HepG2 (cell line): ENCODE data around the gene DOCK3.

Experiments used
- BCLAF1 ChIP-seq: fragments of 450-650 bp; IDR thresholded peaks from 2 replicates; pipeline ENCODE4 v1.6.1; 2017; ENCODE audit warnings: mild to moderate bottlenecking
- BRCA1 ChIP-seq: sonication (generic); formaldehyde crosslinking; IDR thresholded peaks from 2 replicates; pipeline ENCODE4 v1.4.0; 2020; ENCODE audit warnings: missing genetic modification reagents
- CHCHD3 ChIP-seq: sonication (generic); formaldehyde crosslinking; IDR thresholded peaks from 2 replicates; pipeline ENCODE4 v1.8.0; 2022; ENCODE audit warnings: mild to moderate bottlenecking, missing genetic modification reagents, moderate library complexity
- CTCF ChIP-seq: sonication (generic); formaldehyde crosslinking; IDR thresholded peaks from 2 replicates; pipeline ENCODE4 v1.5.0; 2020; ENCODE audit warnings: mild to moderate bottlenecking, missing genetic modification reagents, moderate library complexity
- DNMT3B ChIP-seq: conservative IDR thresholded peaks from 2 replicates; pipeline ENCODE4 v1.6.1; 2016; ENCODE audit warnings: missing biosample characterization, control low read depth
- EZH2 ChIP-seq: conservative IDR thresholded peaks from 2 replicates; pipeline ENCODE4 v1.6.1; 2012; ENCODE audit warnings: mild to moderate bottlenecking, low read depth, low read length, moderate library complexity
- FUBP1 ChIP-seq: sonication (generic); formaldehyde crosslinking; IDR thresholded peaks from 2 replicates; pipeline ENCODE4 v1.5.1; 2020; ENCODE audit warnings: missing genetic modification reagents, mild to moderate bottlenecking, borderline replicate concordance
- MXD3 ChIP-seq: IDR thresholded peaks from 2 replicates; pipeline ENCODE4 v1.6.1; 2016; ENCODE audit warnings: mild to moderate bottlenecking, missing biosample characterization, missing genetic modification reagents
- POLR2A ChIP-seq, 2 experiments: IDR thresholded peaks; 2 replicates each; pipeline ENCODE4 v1.6.1; 2011; ENCODE audit warnings: low read depth in 2 of 2, low read length in 2 of 2, mild to moderate bottlenecking in 1 of 2, moderate library complexity in 1 of 2; ENCODE audit not compliant: insufficient read depth in 1 of 2
- POLR2AphosphoS5 ChIP-seq: IDR thresholded peaks from 2 replicates; pipeline ENCODE4 v1.6.1; 2012; ENCODE audit warnings: low read depth, low read length
- TAF1 ChIP-seq: sonication (generic); formaldehyde crosslinking; IDR thresholded peaks from 2 replicates; pipeline ENCODE4 v1.4.0; 2020; ENCODE audit warnings: missing genetic modification reagents
- ZBTB26 ChIP-seq: IDR thresholded peaks from 2 replicates; pipeline ENCODE4 v1.6.1; 2016; ENCODE audit warnings: missing compliant biosample characterization, missing genetic modification reagents, borderline replicate concordance
- ZNF770 ChIP-seq: sonication (generic); formaldehyde crosslinking; IDR thresholded peaks from 2 replicates; pipeline ENCODE4 v1.5.0; 2020; ENCODE audit warnings: mild to moderate bottlenecking, missing genetic modification reagents

- TF ChIP-seq POLR2A (IDR thresholded peaks at IDR 0.05; ENCODE audit: insufficient read depth in 1 of 2, low read depth in 2 of 2, low read length in 2 of 2) (no peak), ZBTB26 (CRISPR knock-in tag) (no peak), BCLAF1 (no peak), CTCF (CRISPR knock-in tag) (no peak), BRCA1 (CRISPR knock-in tag) (no peak), CHCHD3 (CRISPR knock-in tag) (no peak), POLR2AphosphoS5 (no peak), EZH2 (no peak), ZNF770 (CRISPR knock-in tag) (no peak), FUBP1 (CRISPR knock-in tag) (no peak), DNMT3B (CRISPR knock-in tag) (no peak), TAF1 (CRISPR knock-in tag) (no peak), MXD3 (CRISPR knock-in tag) (no peak)
Measured at GRCh38 chr3:51403675-51404074, 728.9 kb downstream of the DOCK3 start.
